Tibial artery (tissue), 4 donors: ENCODE results near the gene C6orf89.

Source experiments
- DNase-seq, 2 donors: peaks; one replicate each; pipeline ENCODE4 v3.0.0-alpha.2; 2019
- H3K27ac ChIP-seq, 2 donors: fragments of 200-600 bp; sonication (generic) in 1 of 2; 1 replicate in 1 of 2; 2 replicates in 1 of 2; pipeline ENCODE4 v1.5.1; 2018 to 2019; ENCODE audit warnings: mild to moderate bottlenecking in 1 of 2
- H3K27me3 ChIP-seq, 2 donors: fragments of 200-600 bp; sonication (generic) in 1 of 2; one replicate each; pipeline versions ENCODE4 v1.5.1 to v1.6.0; 2016 to 2019
- H3K36me3 ChIP-seq, 3 donors: fragments of 200-600 bp; sonication (generic) in 2 of 3; one replicate each; pipeline ENCODE4 v1.5.1; 2016 to 2019; ENCODE audit warnings: mild to moderate bottlenecking in 2 of 3
- H3K4me1 ChIP-seq, 4 donors: fragments of 200-600 bp; sonication (generic) in 2 of 4; 1 replicate in 3 of 4; 2 replicates in 1 of 4; pipeline ENCODE4 v1.5.1; 2016 to 2019
- H3K4me3 ChIP-seq, 2 donors: fragments of 200-600 bp; sonication (generic) in 1 of 2; 1 replicate in 1 of 2; 2 replicates in 1 of 2; pipeline ENCODE4 v1.5.1; 2018 to 2019; ENCODE audit warnings: mild to moderate bottlenecking in 2 of 2
- H3K9me3 ChIP-seq, 3 donors: fragments of 200-600 bp; sonication (generic) in 1 of 3; one replicate each; pipeline ENCODE4 v1.5.1; 2016 to 2019
- intact Hi-C: fragments of 100-400 bp; cut with DNase I; formaldehyde crosslinking; loops from one replicate; pipeline ENCODE4 v1.15.0; 2023; ENCODE audit warnings: low total_unique reads
- TF ChIP-seq, protein P1 (sequence below), 2 experiments: fragments of 200-600 bp in 1 of 2; fragments of 450-650 bp in 1 of 2; IDR thresholded peaks; one replicate each; pipeline ENCODE4 v1.5.1; 2017 to 2019; ENCODE audit warnings: antibody characterized with exemption in 2 of 2, mild to moderate bottlenecking in 1 of 2, moderate library complexity in 1 of 2

Gene C6orf89

DNA sequence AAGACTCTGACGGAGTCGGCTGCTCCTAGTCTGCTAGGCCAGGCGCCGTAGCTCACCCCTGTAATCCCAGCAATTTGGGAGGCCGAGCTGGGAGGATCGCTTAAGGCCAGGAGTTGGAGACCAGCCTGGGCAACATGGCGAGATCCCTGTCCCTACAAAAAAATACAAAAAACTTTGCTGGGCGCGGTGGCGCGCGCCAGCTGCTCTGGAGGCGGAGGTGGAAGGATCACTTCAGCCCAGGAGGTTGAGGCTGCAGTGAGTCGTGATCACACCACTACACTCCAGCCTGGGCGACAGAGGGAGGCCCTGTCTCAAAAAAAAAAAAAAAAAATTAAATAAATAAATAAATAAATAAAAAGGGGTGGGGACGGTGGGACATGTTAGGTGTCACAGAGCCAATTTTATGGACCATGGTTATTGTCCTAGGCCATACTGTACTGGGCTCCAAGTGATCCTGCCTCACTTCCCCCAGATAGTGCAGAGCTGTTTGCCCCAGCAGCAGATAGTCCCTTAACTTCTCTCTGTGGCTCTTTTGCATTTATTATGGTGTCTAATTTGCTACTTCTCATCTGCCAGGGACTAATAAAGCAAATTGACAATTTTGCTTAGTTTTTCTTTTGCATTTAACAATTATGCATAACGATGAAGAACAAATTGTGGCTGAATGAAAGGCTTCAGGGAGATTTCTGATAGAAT lies 74.0 kb downstream of the C6orf89 start:
- no peaks in the 10 kb centered on the region for H3K9me3 ChIP-seq
- no peaks in the 10 kb centered on the region for H3K36me3 ChIP-seq
- intact Hi-C loops = no loop called here
- peaks cover 0 to 17% (median 2%) of the 10 kb centered on the region in 4 donors for H3K4me1 ChIP-seq
- TF ChIP-seq, protein P1, sequence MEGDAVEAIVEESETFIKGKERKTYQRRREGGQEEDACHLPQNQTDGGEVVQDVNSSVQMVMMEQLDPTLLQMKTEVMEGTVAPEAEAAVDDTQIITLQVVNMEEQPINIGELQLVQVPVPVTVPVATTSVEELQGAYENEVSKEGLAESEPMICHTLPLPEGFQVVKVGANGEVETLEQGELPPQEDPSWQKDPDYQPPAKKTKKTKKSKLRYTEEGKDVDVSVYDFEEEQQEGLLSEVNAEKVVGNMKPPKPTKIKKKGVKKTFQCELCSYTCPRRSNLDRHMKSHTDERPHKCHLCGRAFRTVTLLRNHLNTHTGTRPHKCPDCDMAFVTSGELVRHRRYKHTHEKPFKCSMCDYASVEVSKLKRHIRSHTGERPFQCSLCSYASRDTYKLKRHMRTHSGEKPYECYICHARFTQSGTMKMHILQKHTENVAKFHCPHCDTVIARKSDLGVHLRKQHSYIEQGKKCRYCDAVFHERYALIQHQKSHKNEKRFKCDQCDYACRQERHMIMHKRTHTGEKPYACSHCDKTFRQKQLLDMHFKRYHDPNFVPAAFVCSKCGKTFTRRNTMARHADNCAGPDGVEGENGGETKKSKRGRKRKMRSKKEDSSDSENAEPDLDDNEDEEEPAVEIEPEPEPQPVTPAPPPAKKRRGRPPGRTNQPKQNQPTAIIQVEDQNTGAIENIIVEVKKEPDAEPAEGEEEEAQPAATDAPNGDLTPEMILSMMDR (IDR thresholded peaks at IDR 0.05) = no peak
- peak in 1 of 2 donors; percentile 41 for DNase-seq
- H3K27me3 ChIP-seq = no peaks in the 10 kb centered on the region
- H3K27ac ChIP-seq = no peak overlapping the region
- H3K4me3 ChIP-seq = no peak overlapping the region

DNA sequence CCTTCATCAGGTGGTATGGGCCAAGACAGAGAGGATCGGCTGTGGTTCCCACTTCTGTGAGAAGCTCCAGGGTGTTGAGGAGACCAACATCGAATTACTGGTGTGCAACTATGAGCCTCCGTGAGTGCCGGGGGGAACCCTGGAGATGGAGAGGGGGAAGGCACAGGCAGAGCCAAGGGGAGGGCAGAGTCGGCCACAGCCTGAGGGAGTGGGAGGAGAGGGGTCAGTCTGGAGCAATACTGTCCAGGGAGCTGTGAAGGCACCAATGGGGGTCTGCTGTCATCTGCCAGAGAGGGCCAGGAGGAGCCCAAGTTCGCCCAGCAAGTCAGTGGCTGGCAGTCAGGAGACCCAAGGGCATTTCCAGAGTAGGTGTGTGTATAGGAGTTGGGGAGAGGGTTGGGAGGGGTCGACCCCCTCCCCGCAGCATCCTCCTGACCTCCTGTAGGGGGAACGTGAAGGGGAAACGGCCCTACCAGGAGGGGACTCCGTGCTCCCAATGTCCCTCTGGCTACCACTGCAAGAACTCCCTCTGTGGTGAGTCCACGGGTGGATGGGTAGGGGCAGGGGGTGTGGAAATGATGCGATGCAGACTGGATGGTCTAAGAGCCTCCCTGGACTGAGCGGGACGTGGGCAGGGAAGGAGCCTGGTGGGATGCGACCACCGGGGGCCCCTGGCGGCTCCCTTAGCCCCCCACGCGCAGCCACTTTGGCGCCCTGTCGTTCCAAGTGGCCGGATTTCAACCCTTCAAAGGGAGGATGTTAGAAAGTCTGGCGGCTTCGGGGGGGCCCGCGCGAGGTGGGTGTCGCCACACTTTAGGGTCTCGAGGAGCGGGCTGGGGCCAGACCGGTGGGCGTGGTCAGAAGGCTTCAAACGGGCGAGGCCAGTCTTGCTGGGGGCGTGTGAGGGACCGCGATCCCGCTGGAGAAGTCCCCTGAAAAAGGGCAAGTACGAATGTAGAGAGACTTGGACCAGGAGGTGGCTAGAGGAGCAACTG lies 76.0 kb downstream of the C6orf89 start:
- DNase-seq = peak in 1 of 2 donors; percentile 58
- no peaks in the 10 kb centered on the region for H3K27me3 ChIP-seq

DNA sequence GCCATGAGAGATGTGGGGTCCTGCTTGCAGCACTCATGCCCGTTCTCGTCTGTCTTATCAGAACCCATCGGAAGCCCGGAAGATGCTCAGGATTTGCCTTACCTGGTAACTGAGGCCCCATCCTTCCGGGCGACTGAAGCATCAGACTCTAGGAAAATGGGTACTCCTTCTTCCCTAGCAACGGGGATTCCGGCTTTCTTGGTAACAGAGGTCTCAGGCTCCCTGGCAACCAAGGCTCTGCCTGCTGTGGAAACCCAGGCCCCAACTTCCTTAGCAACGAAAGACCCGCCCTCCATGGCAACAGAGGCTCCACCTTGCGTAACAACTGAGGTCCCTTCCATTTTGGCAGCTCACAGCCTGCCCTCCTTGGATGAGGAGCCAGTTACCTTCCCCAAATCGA lies 77.1 kb downstream of the C6orf89 start:
- no peak overlapping the region for H3K4me3 ChIP-seq
- intact Hi-C loops = no loop called here
- TF ChIP-seq, protein P1 (IDR thresholded peaks at IDR 0.05) = no peak
- DNase-seq = peak; percentile 78 to 79
- H3K36me3 ChIP-seq = peaks cover 8 to 19% (median 16%) of the 10 kb centered on the region in 3 donors
- peaks cover 0 to 20% (median 2%) of the 10 kb centered on the region in 4 donors for H3K4me1 ChIP-seq
- H3K27me3 ChIP-seq = no peaks in the 10 kb centered on the region
- no peak overlapping the region for H3K27ac ChIP-seq
- no peaks in the 10 kb centered on the region for H3K9me3 ChIP-seq

More for the DNA sequence above, 76.0 kb downstream of the C6orf89 start:
- Histone ChIP-seq H3K36me3 (peaks cover 0 to 9% (median 5%) of the 10 kb centered on the region in 3 donors), H3K4me1 (peaks cover 0 to 20% (median 2%) of the 10 kb centered on the region in 4 donors), H3K27ac (no peak overlapping the region), H3K4me3 (no peak overlapping the region), H3K9me3 (no peaks in the 10 kb centered on the region)
- TF ChIP-seq, protein P1 (IDR thresholded peaks at IDR 0.05) = no peak
- intact Hi-C loops = no loop called here

DNA sequence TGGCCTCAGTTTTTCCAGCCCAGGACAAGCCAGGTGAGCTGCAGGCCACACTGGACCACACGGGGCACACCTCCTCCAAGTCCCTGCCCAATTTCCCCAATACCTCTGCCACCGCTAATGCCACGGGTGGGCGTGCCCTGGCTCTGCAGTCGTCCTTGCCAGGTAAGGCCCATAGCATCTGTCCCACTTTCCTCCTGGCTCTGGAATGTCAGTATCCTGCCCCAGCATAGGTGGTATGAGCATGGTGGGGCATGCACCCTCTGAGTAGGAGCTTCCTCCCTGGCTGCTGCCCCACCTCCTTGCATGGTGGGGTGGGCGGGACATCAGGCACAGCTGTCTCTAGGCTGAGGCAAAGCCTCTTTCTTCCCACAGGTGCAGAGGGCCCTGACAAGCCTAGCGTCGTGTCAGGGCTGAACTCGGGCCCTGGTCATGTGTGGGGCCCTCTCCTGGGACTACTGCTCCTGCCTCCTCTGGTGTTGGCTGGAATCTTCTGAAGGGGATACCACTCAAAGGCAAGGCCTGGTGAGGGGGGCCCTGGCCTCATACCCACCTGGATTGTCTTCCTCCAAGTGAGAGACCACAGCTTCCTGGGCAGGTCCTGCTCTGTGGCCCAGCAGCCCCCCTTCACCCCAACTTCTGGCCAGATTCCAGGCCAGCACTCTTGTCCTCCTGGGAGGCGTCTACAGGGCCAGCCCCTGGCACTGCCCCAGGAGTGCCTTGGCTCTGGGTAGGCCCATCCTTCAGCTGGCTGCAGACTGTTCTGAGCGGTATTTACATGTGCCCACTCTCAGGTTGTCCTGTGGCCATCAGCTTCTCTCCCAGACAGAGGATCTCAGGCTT lies 77.9 kb downstream of the C6orf89 start:
- peaks cover 16 to 27% (median 24%) of the 10 kb centered on the region in 3 donors for H3K36me3 ChIP-seq
- H3K27ac ChIP-seq = no peak overlapping the region
- H3K4me1 ChIP-seq = peaks cover 0 to 20% (median 2%) of the 10 kb centered on the region in 4 donors
- intact Hi-C loops = no loop called here
- no peak overlapping the region for H3K4me3 ChIP-seq
- TF ChIP-seq, protein P1 (IDR thresholded peaks at IDR 0.05) = no peak
- peak in 1 of 2 donors; percentile 70 for DNase-seq
- H3K27me3 ChIP-seq = no peaks in the 10 kb centered on the region
- no peaks in the 10 kb centered on the region for H3K9me3 ChIP-seq

DNA sequence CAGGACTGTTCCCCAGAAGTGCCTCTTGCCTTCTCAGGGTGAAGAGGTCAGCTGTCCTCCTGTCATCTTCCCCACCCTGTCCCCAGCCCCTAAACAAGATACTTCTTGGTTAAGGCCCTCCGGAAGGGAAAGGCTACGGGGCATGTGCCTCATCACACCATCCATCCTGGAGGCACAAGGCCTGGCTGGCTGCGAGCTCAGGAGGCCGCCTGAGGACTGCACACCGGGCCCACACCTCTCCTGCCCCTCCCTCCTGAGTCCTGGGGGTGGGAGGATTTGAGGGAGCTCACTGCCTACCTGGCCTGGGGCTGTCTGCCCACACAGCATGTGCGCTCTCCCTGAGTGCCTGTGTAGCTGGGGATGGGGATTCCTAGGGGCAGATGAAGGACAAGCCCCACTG lies 78.6 kb downstream of the C6orf89 start:
- H3K4me1 ChIP-seq = peaks cover 0 to 20% (median 2%) of the 10 kb centered on the region in 4 donors
- H3K36me3 ChIP-seq = peaks cover 23 to 34% (median 31%) of the 10 kb centered on the region in 3 donors
- no peak overlapping the region for H3K4me3 ChIP-seq
- peak in 1 of 2 donors; percentile 60 for DNase-seq
- H3K27ac ChIP-seq = no peak overlapping the region
- no peaks in the 10 kb centered on the region for H3K27me3 ChIP-seq
- no peaks in the 10 kb centered on the region for H3K9me3 ChIP-seq
- intact Hi-C loops = no loop called here
- TF ChIP-seq, protein P1 (IDR thresholded peaks at IDR 0.05) = no peak
